Measurements from ENCODE around the gene IRX2.

The IRX2 gene

DNA sequence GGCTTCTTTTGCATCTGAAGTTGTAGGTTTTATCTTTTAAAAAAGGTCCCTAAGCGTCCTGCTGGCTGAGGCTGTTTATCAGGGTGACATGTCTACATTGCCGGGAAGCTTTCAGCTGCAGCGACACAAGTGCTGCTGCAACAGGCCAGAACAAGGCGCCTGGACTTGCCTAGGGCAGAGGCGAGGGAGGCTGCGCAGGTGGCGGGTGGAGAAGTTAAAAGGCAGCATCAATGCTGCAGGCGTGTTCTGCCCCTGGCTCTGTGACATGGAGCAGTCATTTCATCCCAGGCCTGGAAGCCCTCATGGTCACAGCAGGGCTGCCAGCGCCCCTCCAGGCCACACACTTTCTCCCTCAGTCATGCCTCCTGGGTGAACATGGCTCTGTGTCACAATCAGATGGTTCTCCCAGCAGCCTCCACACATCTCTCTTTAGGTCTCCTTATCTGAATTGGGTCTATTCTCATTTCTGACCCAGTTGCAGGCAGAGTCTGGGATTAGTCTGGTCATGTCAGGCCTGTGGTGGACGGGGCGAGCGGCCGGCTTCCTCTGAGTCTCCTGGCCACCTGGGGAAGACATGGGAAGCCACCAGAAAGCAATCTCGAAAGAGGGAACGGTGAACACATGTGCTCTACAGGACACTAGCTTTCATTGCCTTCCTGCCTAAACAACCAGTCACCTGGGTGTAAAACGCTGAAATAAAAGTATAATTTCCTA lies 41.3 kb downstream of the IRX2 start:
- Histone ChIP-seq H3K4me2 (ENCODE audit: low read depth, low read length, poor library complexity, severe bottlenecking) (no peak overlapping the region), H3K9me3 (ENCODE audit: insufficient read depth, low read depth, low read length) (peaks cover 3% of the 10 kb centered on the region; the same call in 1 of the 2 replicates), H3K4me1 (ENCODE audit: insufficient read depth, low read length, poor library complexity, severe bottlenecking) (no peaks in the 10 kb centered on the region), H3K9ac (ENCODE audit: low read depth, low read length, poor library complexity, severe bottlenecking) (no peak overlapping the region), H3K27me3 (ENCODE audit: insufficient read depth, low read length, poor library complexity, severe bottlenecking) (no peaks in the 10 kb centered on the region), H3K36me3 (ENCODE audit: insufficient read depth, low read length) (no peaks in the 10 kb centered on the region), H3K4me3 (ENCODE audit: low read length, poor library complexity, severe bottlenecking) (no peak overlapping the region), H4K20me1 (ENCODE audit: insufficient read depth, low read length, poor library complexity, severe bottlenecking) (no peaks in the 10 kb centered on the region), H2AFZ (ENCODE audit: low read length) (no peak overlapping the region), H3K79me2 (ENCODE audit: insufficient read depth, low read length) (no peaks in the 10 kb centered on the region), H3K9me2 (replicated peaks; ENCODE audit: low read depth, low read length) (no peaks in the 10 kb centered on the region), H3F3A (ENCODE audit: low read depth) (no peaks in the 10 kb centered on the region)
- TF ChIP-seq EZH2phosphoT487 (IDR thresholded peaks at IDR 0.05; ENCODE audit: borderline replicate concordance), result no peak
- TF ChIP-seq, protein P1, sequence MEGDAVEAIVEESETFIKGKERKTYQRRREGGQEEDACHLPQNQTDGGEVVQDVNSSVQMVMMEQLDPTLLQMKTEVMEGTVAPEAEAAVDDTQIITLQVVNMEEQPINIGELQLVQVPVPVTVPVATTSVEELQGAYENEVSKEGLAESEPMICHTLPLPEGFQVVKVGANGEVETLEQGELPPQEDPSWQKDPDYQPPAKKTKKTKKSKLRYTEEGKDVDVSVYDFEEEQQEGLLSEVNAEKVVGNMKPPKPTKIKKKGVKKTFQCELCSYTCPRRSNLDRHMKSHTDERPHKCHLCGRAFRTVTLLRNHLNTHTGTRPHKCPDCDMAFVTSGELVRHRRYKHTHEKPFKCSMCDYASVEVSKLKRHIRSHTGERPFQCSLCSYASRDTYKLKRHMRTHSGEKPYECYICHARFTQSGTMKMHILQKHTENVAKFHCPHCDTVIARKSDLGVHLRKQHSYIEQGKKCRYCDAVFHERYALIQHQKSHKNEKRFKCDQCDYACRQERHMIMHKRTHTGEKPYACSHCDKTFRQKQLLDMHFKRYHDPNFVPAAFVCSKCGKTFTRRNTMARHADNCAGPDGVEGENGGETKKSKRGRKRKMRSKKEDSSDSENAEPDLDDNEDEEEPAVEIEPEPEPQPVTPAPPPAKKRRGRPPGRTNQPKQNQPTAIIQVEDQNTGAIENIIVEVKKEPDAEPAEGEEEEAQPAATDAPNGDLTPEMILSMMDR (conservative IDR thresholded peaks at IDR 0.05; ENCODE audit: low read length), result no peak

DNA sequence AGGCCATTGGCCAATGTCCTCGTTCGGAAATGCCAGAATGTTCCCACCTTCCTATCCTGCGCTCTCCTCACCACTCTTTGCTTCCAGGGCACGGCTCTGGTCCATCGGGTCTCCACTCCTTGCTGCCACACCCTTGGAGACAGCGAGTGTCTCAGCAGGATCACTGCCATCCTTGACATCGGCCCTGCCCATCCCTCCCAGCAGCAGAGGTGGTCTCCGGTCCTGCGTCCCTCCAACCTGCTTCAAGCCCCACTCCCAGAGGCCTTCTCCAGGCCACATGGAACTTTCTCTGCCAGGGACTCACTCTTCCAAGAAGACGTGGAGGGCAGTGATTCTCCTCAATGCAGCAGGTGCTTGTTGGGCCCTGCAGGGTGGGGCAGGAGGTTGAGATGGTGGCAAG lies 42.7 kb downstream of the IRX2 start:
- Histone ChIP-seq H3K27me3 (ENCODE audit: insufficient read depth, low read length, poor library complexity, severe bottlenecking) (no peaks in the 10 kb centered on the region), H3K79me2 (ENCODE audit: insufficient read depth, low read length) (no peaks in the 10 kb centered on the region), H4K20me1 (ENCODE audit: insufficient read depth, low read length, poor library complexity, severe bottlenecking) (no peaks in the 10 kb centered on the region), H2AFZ (ENCODE audit: low read length) (no peak overlapping the region), H3K9me3 (ENCODE audit: insufficient read depth, low read depth, low read length) (peaks cover 5% of the 10 kb centered on the region; the same call in 1 of the 2 replicates), H3K36me3 (ENCODE audit: insufficient read depth, low read length) (no peaks in the 10 kb centered on the region), H3K4me2 (ENCODE audit: low read depth, low read length, poor library complexity, severe bottlenecking) (no peak overlapping the region), H3K4me1 (ENCODE audit: insufficient read depth, low read length, poor library complexity, severe bottlenecking) (no peaks in the 10 kb centered on the region), H3K4me3 (ENCODE audit: low read length, poor library complexity, severe bottlenecking) (no peak overlapping the region), H3K9ac (ENCODE audit: low read depth, low read length, poor library complexity, severe bottlenecking) (no peak overlapping the region), H3K9me2 (replicated peaks; ENCODE audit: low read depth, low read length) (no peaks in the 10 kb centered on the region), H3F3A (ENCODE audit: low read depth) (no peaks in the 10 kb centered on the region)
- TF ChIP-seq EZH2phosphoT487 (IDR thresholded peaks at IDR 0.05; ENCODE audit: borderline replicate concordance), result no peak

DNA sequence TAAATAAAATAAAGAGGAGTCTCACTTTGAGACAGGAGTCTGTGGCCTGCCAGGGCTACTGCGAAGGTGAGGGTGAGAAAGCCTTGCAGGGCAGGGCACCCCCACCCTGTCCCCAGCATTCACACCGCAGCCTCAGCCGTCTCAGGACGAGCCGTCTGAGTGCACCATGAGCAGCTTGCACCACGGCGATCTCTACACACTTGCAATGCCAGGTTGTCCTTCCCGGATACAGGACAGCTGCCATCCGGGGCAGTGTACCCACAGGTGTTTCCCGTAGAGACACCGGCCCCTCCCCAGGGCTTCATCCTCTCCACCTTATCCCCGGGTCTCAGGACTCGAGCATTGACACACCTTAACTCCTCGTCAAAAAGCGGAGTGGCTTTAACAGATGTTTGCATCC lies 43.3 kb downstream of the IRX2 start:
- Histone ChIP-seq H3K27me3 (ENCODE audit: insufficient read depth, low read length, poor library complexity, severe bottlenecking) (no peaks in the 10 kb centered on the region), H3K4me1 (ENCODE audit: insufficient read depth, low read length, poor library complexity, severe bottlenecking) (no peaks in the 10 kb centered on the region), H3K9me3 (ENCODE audit: insufficient read depth, low read depth, low read length) (peaks cover 5% of the 10 kb centered on the region; the same call in 1 of the 2 replicates), H3F3A (ENCODE audit: low read depth) (no peaks in the 10 kb centered on the region), H2AFZ (ENCODE audit: low read length) (no peak overlapping the region), H3K9me2 (replicated peaks; ENCODE audit: low read depth, low read length) (no peaks in the 10 kb centered on the region), H3K4me3 (ENCODE audit: low read length, poor library complexity, severe bottlenecking) (no peak overlapping the region), H3K79me2 (ENCODE audit: insufficient read depth, low read length) (no peaks in the 10 kb centered on the region), H4K20me1 (ENCODE audit: insufficient read depth, low read length, poor library complexity, severe bottlenecking) (no peaks in the 10 kb centered on the region), H3K9ac (ENCODE audit: low read depth, low read length, poor library complexity, severe bottlenecking) (no peak overlapping the region), H3K36me3 (ENCODE audit: insufficient read depth, low read length) (no peaks in the 10 kb centered on the region), H3K4me2 (ENCODE audit: low read depth, low read length, poor library complexity, severe bottlenecking) (no peak overlapping the region)
- TF ChIP-seq, protein P1 (conservative IDR thresholded peaks at IDR 0.05; ENCODE audit: low read length), result no peak

DNA sequence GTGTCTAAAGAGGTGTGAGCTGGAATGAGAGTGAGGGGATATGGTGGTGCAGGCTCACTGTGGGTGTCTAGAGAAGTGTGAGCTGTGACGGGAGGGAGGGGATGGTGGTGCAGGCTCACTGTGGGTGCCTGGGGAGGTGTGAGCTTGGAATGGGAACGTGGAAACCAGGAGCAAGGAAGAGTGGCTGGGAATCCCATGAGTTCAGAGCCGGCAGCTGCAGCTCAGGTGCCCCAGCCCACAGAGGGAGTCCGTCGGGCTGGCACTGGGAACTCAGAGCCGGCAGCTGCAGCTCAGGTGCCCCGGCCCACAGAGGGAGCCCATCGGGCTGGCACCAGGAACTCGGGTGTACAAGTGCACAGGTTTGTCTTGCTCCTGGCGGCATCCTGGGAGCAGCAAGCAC lies 45.6 kb downstream of the IRX2 start:
- H2AFZ ChIP-seq (ENCODE audit: low read length), result no peak overlapping the region
- no peak overlapping the region for H3K9ac ChIP-seq (ENCODE audit: low read depth, low read length, poor library complexity, severe bottlenecking)
- no peaks in the 10 kb centered on the region for H3K27me3 ChIP-seq (ENCODE audit: insufficient read depth, low read length, poor library complexity, severe bottlenecking)
- no peaks in the 10 kb centered on the region for H3K9me2 ChIP-seq (replicated peaks; ENCODE audit: low read depth, low read length)
- no peaks in the 10 kb centered on the region for H3F3A ChIP-seq (ENCODE audit: low read depth)
- H4K20me1 ChIP-seq (ENCODE audit: insufficient read depth, low read length, poor library complexity, severe bottlenecking), result no peaks in the 10 kb centered on the region
- TF ChIP-seq, protein P1 (conservative IDR thresholded peaks at IDR 0.05; ENCODE audit: low read length), result no peak
- no peak for TF ChIP-seq EZH2phosphoT487 (IDR thresholded peaks at IDR 0.05; ENCODE audit: borderline replicate concordance)
- no peaks in the 10 kb centered on the region for H3K79me2 ChIP-seq (ENCODE audit: insufficient read depth, low read length)
- H3K4me1 ChIP-seq (ENCODE audit: insufficient read depth, low read length, poor library complexity, severe bottlenecking), result no peaks in the 10 kb centered on the region
- no peaks in the 10 kb centered on the region for H3K36me3 ChIP-seq (ENCODE audit: insufficient read depth, low read length)
- H3K4me3 ChIP-seq (ENCODE audit: low read length, poor library complexity, severe bottlenecking), result no peak overlapping the region
- no peak overlapping the region for H3K4me2 ChIP-seq (ENCODE audit: low read depth, low read length, poor library complexity, severe bottlenecking)
- H3K9me3 ChIP-seq (ENCODE audit: insufficient read depth, low read depth, low read length), result peaks cover 5% of the 10 kb centered on the region; the same call in 1 of the 2 replicates
